Fibroblast of lung (primary cell): ENCODE measurements around the gene FLACC1.

Experiments used
- CTCF ChIP-seq, 2 donors: IDR thresholded peaks in 1 of 2; conservative IDR thresholded peaks in 1 of 2; 1 replicate in 1 of 2; 2 replicates in 1 of 2; pipeline ENCODE4 v1.5.1; 2011 to 2012; ENCODE audit warnings: low read length in 2 of 2, control low read depth in 1 of 2, inconsistent platforms in 1 of 2, low read depth in 1 of 2, mild to moderate bottlenecking in 1 of 2
- EZH2 ChIP-seq: IDR thresholded peaks from 2 replicates; pipeline ENCODE4 v1.5.1; 2012; ENCODE audit warnings: low read length, control low read depth, mild to moderate bottlenecking; ENCODE audit errors: missing control alignments

- TF ChIP-seq CTCF (conservative IDR thresholded peaks at IDR 0.05 in 1 of 2, IDR thresholded peaks at IDR 0.05 in 1 of 2; ENCODE audit: low read depth in 1 of 2, low read length in 2 of 2) (no peak), EZH2 (no peak)
Observed at GRCh38 chr2:201358684-201359083, 1.5 kb upstream of the FLACC1 start.
